HG03135 (cell line): ENCODE data around the gene PPFIA1.
"Not testable (repeated sequence)": the region's sequence is repeated elsewhere in the genome, so short reads cannot be mapped to it uniquely, and the experiment has no call there.

Experiments used
- ATAC-seq: cut with Tn5 transposase; IDR thresholded peaks from one replicate; pipeline ENCODE4 v1.9.1; 2021; ENCODE audit warnings: mild to moderate bottlenecking, moderate library complexity; ENCODE audit not compliant: unreplicated experiment

The PPFIA1 gene

DNA sequence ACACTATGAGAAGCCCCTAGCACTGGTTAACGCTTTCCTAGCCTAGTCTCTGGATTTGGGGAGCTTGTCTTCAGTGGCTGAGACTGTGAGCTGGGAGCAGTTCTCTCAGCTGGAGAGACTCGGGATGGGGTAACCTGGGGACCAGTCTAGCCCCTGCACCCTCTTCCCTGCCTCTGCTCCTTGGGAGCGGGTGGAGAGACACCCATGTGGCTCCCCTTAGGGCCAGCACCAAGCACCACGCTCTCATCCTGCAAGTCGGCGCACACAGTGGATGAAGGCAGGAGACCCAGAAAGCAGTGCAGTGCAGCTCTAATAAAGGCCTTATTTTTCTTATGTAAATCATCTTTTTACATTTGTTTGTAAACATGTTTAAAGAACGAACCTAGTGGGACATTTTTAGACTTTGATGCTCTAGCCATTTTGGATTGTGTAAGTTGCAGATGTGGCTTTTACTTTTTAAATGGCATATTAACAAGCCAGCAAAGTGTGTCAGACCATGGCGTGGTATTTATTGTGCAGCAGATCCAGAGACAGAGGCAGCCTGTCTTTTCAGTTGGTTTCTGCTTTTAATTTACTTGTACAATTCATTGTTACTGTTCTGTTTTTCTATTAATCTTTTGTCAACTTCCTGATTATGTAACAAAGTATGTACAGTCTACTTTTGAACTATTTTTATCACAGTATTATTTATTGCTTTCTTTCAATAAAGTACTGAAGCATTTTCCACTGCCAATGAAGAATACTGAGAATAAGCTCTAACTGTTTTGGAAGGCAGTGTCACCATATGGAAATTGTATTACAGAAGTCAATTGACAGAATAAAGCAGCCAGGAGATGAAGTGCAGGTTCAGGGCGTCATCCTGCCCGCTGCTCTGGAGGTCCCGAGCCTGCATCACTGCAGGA lies 113.4 kb downstream of the PPFIA1 start:
- ATAC-seq = no peak

- ATAC-seq = no peak
Observed at GRCh38 chr11:70384566-70385152, 114.2 kb downstream of the PPFIA1 start.

- no peak for ATAC-seq
Observed at GRCh38 chr11:70387564-70387963, 117.1 kb downstream of the PPFIA1 start.

GRCh38 chr11:70389201-70389600 lies 118.7 kb downstream of the PPFIA1 start:
- ATAC-seq = no peak

GRCh38 chr11:70390882-70391281 lies 120.4 kb downstream of the PPFIA1 start:
- ATAC-seq = not testable (repeated sequence)

GRCh38 chr11:70394211-70394950 lies 123.9 kb downstream of the PPFIA1 start:
- ATAC-seq = no peak

GRCh38 chr11:70397336-70397982 lies 127.0 kb downstream of the PPFIA1 start:
- ATAC-seq = no peak

GRCh38 chr11:70397983-70398833 lies 127.7 kb downstream of the PPFIA1 start, which contains the start of gene CTTN:
TSS of gene CTTN (plus strand) at chr11:70398529. CDS start at chr11:70407298, 8,769 bp downstream.
- peak; percentile 48 for ATAC-seq

- no peak for ATAC-seq
Observed at GRCh38 chr11:70398834-70399680, 128.6 kb downstream of the PPFIA1 start.

- no peak for ATAC-seq
Observed at GRCh38 chr11:70399681-70400112, 129.2 kb downstream of the PPFIA1 start.

GRCh38 chr11:70400643-70401042 lies 130.2 kb downstream of the PPFIA1 start:
- ATAC-seq = no peak

GRCh38 chr11:70402016-70402415 lies 131.5 kb downstream of the PPFIA1 start:
- no peak for ATAC-seq

GRCh38 chr11:70402685-70403084 lies 132.2 kb downstream of the PPFIA1 start:
- ATAC-seq = no peak

GRCh38 chr11:70404244-70404643 lies 133.8 kb downstream of the PPFIA1 start:
- no peak for ATAC-seq

GRCh38 chr11:70405679-70406395 lies 135.3 kb downstream of the PPFIA1 start:
- no peak for ATAC-seq

DNA sequence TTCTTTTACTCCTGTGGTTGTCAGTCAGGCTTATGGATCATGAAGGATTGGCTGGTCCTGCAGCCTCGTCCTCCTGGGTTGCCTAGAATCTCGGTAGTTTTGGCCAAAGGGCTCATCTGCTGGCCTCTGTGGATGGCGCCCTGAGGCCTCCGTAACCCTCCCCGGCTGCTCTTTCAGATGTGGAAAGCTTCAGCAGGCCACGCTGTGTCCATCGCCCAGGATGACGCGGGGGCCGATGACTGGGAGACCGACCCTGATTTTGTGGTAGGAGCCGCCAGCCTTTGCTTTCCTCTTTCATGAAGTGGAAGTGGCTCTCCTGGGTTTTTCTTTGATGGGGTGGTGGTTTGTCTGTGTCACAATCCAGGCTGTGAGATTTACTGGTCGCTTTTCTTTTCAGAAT lies 136.6 kb downstream of the PPFIA1 start:
- no peak for ATAC-seq

GRCh38 chr11:70407814-70408213 lies 137.3 kb downstream of the PPFIA1 start:
- no peak for ATAC-seq

- not testable (repeated sequence) for ATAC-seq
Observed at GRCh38 chr11:70408326-70408725, 137.8 kb downstream of the PPFIA1 start.
